IPS-18c (cell line): ENCODE data around the gene CCDC124.

ENCODE experiments used
- H3K4me3 ChIP-seq: 2 replicates; pipeline ENCODE4 v1.7.0; 2013; ENCODE audit warnings: low read depth, mild to moderate bottlenecking, low read length, moderate library complexity; ENCODE audit not compliant: insufficient read depth
- H3K9me3 ChIP-seq: one replicate; pipeline ENCODE4 v1.6.1; 2013; ENCODE audit warnings: mild to moderate bottlenecking, low read length, moderate library complexity; ENCODE audit not compliant: control insufficient read depth, insufficient read depth

Gene CCDC124

GRCh38 chr19:17926044-17926443 lies 6.8 kb upstream of the CCDC124 start:
- Histone ChIP-seq H3K9me3 (no peaks in the 10 kb centered on the region), H3K4me3 (no peak overlapping the region)

- H3K4me3 ChIP-seq, result no peak overlapping the region
- no peaks in the 10 kb centered on the region for H3K9me3 ChIP-seq
These were observed 3.8 kb upstream of the CCDC124 start for GRCh38 chr19:17929056-17929455.

GRCh38 chr19:17931532-17932191 lies 1.2 kb upstream of the CCDC124 start:
- no peaks in the 10 kb centered on the region for H3K9me3 ChIP-seq
- peak overlapping the region; percentile 90; the same call in 1 of the 2 replicates for H3K4me3 ChIP-seq

- H3K9me3 ChIP-seq, result no peaks in the 10 kb centered on the region
- H3K4me3 ChIP-seq, result peak overlapping the region; percentile 90
These were observed 757 bp downstream of the CCDC124 start for GRCh38 chr19:17933414-17934129.

- no peak overlapping the region for H3K4me3 ChIP-seq
- H3K9me3 ChIP-seq, result no peaks in the 10 kb centered on the region
These were observed 3.6 kb downstream of the CCDC124 start for GRCh38 chr19:17936379-17936778.

- Histone ChIP-seq H3K9me3 (no peaks in the 10 kb centered on the region), H3K4me3 (no peak overlapping the region)
These were observed 4.6 kb downstream of the CCDC124 start for GRCh38 chr19:17937371-17937900.

- Histone ChIP-seq H3K4me3 (no peak overlapping the region), H3K9me3 (no peaks in the 10 kb centered on the region)
These were observed 5.5 kb downstream of the CCDC124 start for GRCh38 chr19:17938092-17938845.

GRCh38 chr19:17942181-17942580 lies 9.4 kb downstream of the CCDC124 start:
- Histone ChIP-seq H3K9me3 (no peaks in the 10 kb centered on the region), H3K4me3 (no peak overlapping the region; the same call in 1 of the 2 replicates)

GRCh38 chr19:17942582-17943273 lies 9.9 kb downstream of the CCDC124 start:
- Histone ChIP-seq H3K4me3 (peak overlapping the region; percentile 25), H3K9me3 (no peaks in the 10 kb centered on the region)

GRCh38 chr19:17943274-17944221 lies 10.7 kb downstream of the CCDC124 start:
- H3K4me3 ChIP-seq, result no peak overlapping the region
- no peaks in the 10 kb centered on the region for H3K9me3 ChIP-seq

- no peaks in the 10 kb centered on the region for H3K9me3 ChIP-seq
- no peak overlapping the region for H3K4me3 ChIP-seq
These were observed 11.5 kb downstream of the CCDC124 start for GRCh38 chr19:17944301-17944700.

- Histone ChIP-seq H3K9me3 (no peaks in the 10 kb centered on the region), H3K4me3 (peak overlapping the region; percentile 64)
These were observed 14.4 kb downstream of the CCDC124 start for GRCh38 chr19:17946965-17947784.

- H3K9me3 ChIP-seq, result no peaks in the 10 kb centered on the region
- H3K4me3 ChIP-seq, result no peak overlapping the region
These were observed 15.1 kb downstream of the CCDC124 start for GRCh38 chr19:17947815-17948513.

- peak overlapping the region; percentile 71; the same call in 1 of the 2 replicates for H3K4me3 ChIP-seq
- H3K9me3 ChIP-seq, result no peaks in the 10 kb centered on the region
These were observed 15.7 kb downstream of the CCDC124 start for GRCh38 chr19:17948514-17948900.
